ENCODE data around the gene LMO1.

DNA sequence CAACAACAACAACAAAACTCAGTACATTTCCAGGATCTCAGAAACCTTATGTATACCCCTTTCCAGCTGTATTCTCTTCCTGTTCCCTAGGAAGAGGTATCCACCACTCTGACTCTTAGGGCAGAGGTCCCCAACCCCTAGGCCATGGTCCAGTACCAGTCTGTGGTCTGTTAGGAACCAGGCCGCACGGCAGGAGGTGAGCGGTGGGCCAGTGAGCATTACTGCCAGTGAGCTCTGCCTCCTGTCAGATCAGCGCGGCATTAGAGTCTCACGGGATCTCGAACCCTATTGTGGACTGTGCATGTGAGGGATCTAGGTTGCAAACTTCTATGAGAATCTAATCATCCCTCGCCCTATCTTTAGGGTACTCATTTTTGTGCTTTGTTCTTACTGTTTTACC lies 43.9 kb upstream of the LMO1 start:
- TF ChIP-seq FOXM1 (IDR thresholded peaks at IDR 0.05; ENCODE audit: borderline replicate concordance) (no peak), FOXA1 (IDR thresholded peaks at IDR 0.05) (no peak), CTBP1 (IDR thresholded peaks at IDR 0.05; ENCODE audit: borderline replicate concordance) (no peak), SP1 (IDR thresholded peaks at IDR 0.05) (no peak), BHLHE40 (IDR thresholded peaks at IDR 0.05; ENCODE audit: borderline replicate concordance) (no peak), HDGF (IDR thresholded peaks at IDR 0.05; ENCODE audit: borderline replicate concordance) (no peak), NFRKB (IDR thresholded peaks at IDR 0.05) (no peak), TARDBP (IDR thresholded peaks at IDR 0.05) (no peak), SUZ12 (IDR thresholded peaks at IDR 0.05) (no peak), FOXK2 (IDR thresholded peaks at IDR 0.05) (no peak)
- TF ChIP-seq, protein P1, sequence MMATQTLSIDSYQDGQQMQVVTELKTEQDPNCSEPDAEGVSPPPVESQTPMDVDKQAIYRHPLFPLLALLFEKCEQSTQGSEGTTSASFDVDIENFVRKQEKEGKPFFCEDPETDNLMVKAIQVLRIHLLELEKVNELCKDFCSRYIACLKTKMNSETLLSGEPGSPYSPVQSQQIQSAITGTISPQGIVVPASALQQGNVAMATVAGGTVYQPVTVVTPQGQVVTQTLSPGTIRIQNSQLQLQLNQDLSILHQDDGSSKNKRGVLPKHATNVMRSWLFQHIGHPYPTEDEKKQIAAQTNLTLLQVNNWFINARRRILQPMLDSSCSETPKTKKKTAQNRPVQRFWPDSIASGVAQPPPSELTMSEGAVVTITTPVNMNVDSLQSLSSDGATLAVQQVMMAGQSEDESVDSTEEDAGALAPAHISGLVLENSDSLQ (IDR thresholded peaks at IDR 0.05): no peak
